ENCODE results near the gene PRR15L. TPM values are rescaled to one million over a fixed set of nuclear protein-coding genes. Genes with fewer than 3 reads are reported as not detected.

Gene PRR15L
- polyA plus RNA-seq, 3 donors, result not detected

DNA sequence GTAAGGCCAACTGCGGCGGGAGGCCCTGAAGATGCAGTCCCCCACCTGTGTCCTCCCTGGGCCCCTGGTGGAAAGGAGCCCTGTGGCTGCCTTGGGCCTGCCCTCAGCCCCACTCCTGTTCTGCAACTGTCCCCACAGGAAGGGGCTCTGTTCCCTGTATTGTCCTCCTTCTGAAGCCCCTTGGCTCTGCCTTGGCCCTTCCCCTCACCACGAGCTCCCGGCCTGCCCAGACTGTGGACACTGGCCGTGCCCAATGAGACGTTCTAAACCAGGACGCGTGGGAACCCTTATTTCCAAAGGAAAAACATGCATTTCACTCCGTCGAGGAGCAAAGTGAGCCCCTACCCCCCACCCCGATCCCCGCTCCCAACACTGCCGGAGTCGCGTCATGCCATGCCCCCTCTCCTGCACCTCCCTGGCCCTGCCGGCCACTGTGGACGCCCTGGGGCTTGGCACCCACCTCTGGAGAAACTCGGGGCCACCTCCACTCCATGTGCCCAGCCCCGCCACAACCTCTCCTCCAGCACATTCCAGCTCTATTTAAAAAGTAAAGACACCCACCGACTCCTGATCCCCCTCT, 29.8 kb downstream of the PRR15L start:
- no peak overlapping the region for H2AFZ ChIP-seq (ENCODE audit: insufficient read depth, low read depth, low read length, poor library complexity, severe bottlenecking)
- peaks cover 79 to 82% of the 10 kb centered on the region in 2 donors for H3K36me3 Mint-ChIP-seq
- H3K27ac Mint-ChIP-seq, result no peak overlapping the region
- H3K4me3 Mint-ChIP-seq, result no peak overlapping the region
- no peak for DNase-seq
- peaks cover 0 to 2% (median 2%) of the 10 kb centered on the region in 3 donors for H3K27me3 Mint-ChIP-seq (ENCODE audit: low read depth in 3 of 3)
- peaks cover 0 to 2% (median 0%) of the 10 kb centered on the region in 7 donors for H3K9me3 Mint-ChIP-seq
- H3K4me3 ChIP-seq (replicated peaks in 1 of 3; ENCODE audit: low read depth in 2 of 3, low read length in 3 of 3), result no peak overlapping the region
- WGBS (ENCODE audit: insufficient coverage), result 94% methylated on average over 17 of the region's 20 CpGs
- H3K79me2 ChIP-seq (ENCODE audit: insufficient read depth, low read length), result no peaks in the 10 kb centered on the region
- H3K27ac ChIP-seq (ENCODE audit: low read depth in 1 of 2, low read length in 2 of 2), result no peak overlapping the region
- no peak for TF ChIP-seq CTCF (IDR thresholded peaks at IDR 0.05)
- intact Hi-C loops (cut with micrococcal nuclease), result no loop called here
- H4K20me1 ChIP-seq (ENCODE audit: insufficient read depth, low read length), result no peaks in the 10 kb centered on the region
- no peak overlapping the region for H3K4me2 ChIP-seq (replicated peaks; ENCODE audit: extremely low read depth, low read length, poor library complexity, severe bottlenecking)
- H3K36me3 ChIP-seq (replicated peaks in 1 of 2; ENCODE audit: control insufficient read depth in 1 of 2, insufficient read depth in 2 of 2, low read length in 2 of 2), result peaks cover 65 to 83% of the 10 kb centered on the region in 2 donors
- no peaks in the 10 kb centered on the region for H3K9me3 ChIP-seq (replicated peaks in 1 of 2; ENCODE audit: control insufficient read depth in 1 of 2, insufficient read depth in 1 of 2, low read length in 2 of 2)
- H3K27me3 ChIP-seq (ENCODE audit: control insufficient read depth in 2 of 2, insufficient read depth in 2 of 2, low read length in 2 of 2), result no peaks in the 10 kb centered on the region
- peaks cover 3% of the 10 kb centered on the region for H3K4me1 Mint-ChIP-seq
- H3K4me1 ChIP-seq (ENCODE audit: control insufficient read depth in 1 of 2, insufficient read depth in 2 of 2, low read length in 2 of 2), result no peaks in the 10 kb centered on the region
- no peak overlapping the region for H3K9ac ChIP-seq (ENCODE audit: insufficient read depth, low read length, poor library complexity, severe bottlenecking)

GRCh38 chr17:47925678-47925988, 32.0 kb downstream of the PRR15L start:
- no CpG with 5 or more reads among the region's 3 CpGs for WGBS (ENCODE audit: insufficient coverage)
- Histone ChIP-seq H3K9me3 (replicated peaks in 1 of 2; ENCODE audit: control insufficient read depth in 1 of 2, insufficient read depth in 1 of 2, low read length in 2 of 2) (no peaks in the 10 kb centered on the region), H3K27ac (ENCODE audit: low read depth in 1 of 2, low read length in 2 of 2) (no peak overlapping the region), H3K9ac (ENCODE audit: insufficient read depth, low read length, poor library complexity, severe bottlenecking) (no peak overlapping the region), H3K4me1 (ENCODE audit: control insufficient read depth in 1 of 2, insufficient read depth in 2 of 2, low read length in 2 of 2) (no peaks in the 10 kb centered on the region), H4K20me1 (ENCODE audit: insufficient read depth, low read length) (no peaks in the 10 kb centered on the region), H3K27me3 (ENCODE audit: control insufficient read depth in 2 of 2, insufficient read depth in 2 of 2, low read length in 2 of 2) (no peaks in the 10 kb centered on the region), H3K4me2 (replicated peaks; ENCODE audit: extremely low read depth, low read length, poor library complexity, severe bottlenecking) (no peak overlapping the region), H3K36me3 (replicated peaks in 1 of 2; ENCODE audit: control insufficient read depth in 1 of 2, insufficient read depth in 2 of 2, low read length in 2 of 2) (peaks cover 76 to 100% of the 10 kb centered on the region in 2 donors), H3K79me2 (ENCODE audit: insufficient read depth, low read length) (no peaks in the 10 kb centered on the region), H2AFZ (ENCODE audit: insufficient read depth, low read depth, low read length, poor library complexity, severe bottlenecking) (no peak overlapping the region), H3K4me3 (replicated peaks in 1 of 3; ENCODE audit: low read depth in 2 of 3, low read length in 3 of 3) (no peak overlapping the region)
- no peak for TF ChIP-seq CTCF (IDR thresholded peaks at IDR 0.05)
- Mint-ChIP-seq H3K4me3 (no peak overlapping the region), H3K9me3 (peaks cover 0 to 2% (median 0%) of the 10 kb centered on the region in 7 donors), H3K4me1 (peaks cover 3% of the 10 kb centered on the region), H3K36me3 (peaks cover 88 to 94% of the 10 kb centered on the region in 2 donors), H3K27me3 (ENCODE audit: low read depth in 3 of 3) (peaks cover 0 to 4% (median 2%) of the 10 kb centered on the region in 3 donors), H3K27ac (no peak overlapping the region)
- intact Hi-C loops (cut with micrococcal nuclease), result no loop called here
- no peak for DNase-seq
